Peyer's patch (tissue), 4 donors: ENCODE results near the gene BRICD5.
"Not testable (repeated sequence)": the region's sequence is repeated elsewhere in the genome, so short reads cannot be mapped to it uniquely, and the experiment has no call there.

ENCODE experiments used
- POLR2A ChIP-seq, 2 donors: fragments of 450-650 bp; IDR thresholded peaks; one replicate each; pipeline ENCODE4 v1.5.1; 2017; ENCODE audit warnings: antibody characterized with exemption in 2 of 2, mild to moderate bottlenecking in 2 of 2, moderate library complexity in 2 of 2
- TF ChIP-seq, protein P1 (sequence below), 6 experiments: fragments of 450-650 bp in 4 of 6; fragments of 200-600 bp in 2 of 6; sonication (generic) in 1 of 6; IDR thresholded peaks; one replicate each; pipeline ENCODE4 v1.5.1; 2017 to 2019; ENCODE audit warnings: antibody characterized with exemption in 6 of 6, mild to moderate bottlenecking in 3 of 6, moderate library complexity in 1 of 6

GRCh38 chr16:2203119-2203688, 7.5 kb downstream of the BRICD5 start:
- TF ChIP-seq, protein P1, sequence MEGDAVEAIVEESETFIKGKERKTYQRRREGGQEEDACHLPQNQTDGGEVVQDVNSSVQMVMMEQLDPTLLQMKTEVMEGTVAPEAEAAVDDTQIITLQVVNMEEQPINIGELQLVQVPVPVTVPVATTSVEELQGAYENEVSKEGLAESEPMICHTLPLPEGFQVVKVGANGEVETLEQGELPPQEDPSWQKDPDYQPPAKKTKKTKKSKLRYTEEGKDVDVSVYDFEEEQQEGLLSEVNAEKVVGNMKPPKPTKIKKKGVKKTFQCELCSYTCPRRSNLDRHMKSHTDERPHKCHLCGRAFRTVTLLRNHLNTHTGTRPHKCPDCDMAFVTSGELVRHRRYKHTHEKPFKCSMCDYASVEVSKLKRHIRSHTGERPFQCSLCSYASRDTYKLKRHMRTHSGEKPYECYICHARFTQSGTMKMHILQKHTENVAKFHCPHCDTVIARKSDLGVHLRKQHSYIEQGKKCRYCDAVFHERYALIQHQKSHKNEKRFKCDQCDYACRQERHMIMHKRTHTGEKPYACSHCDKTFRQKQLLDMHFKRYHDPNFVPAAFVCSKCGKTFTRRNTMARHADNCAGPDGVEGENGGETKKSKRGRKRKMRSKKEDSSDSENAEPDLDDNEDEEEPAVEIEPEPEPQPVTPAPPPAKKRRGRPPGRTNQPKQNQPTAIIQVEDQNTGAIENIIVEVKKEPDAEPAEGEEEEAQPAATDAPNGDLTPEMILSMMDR (IDR thresholded peaks at IDR 0.05), result not testable (repeated sequence)
- TF ChIP-seq POLR2A (IDR thresholded peaks at IDR 0.05), result not testable (repeated sequence)
